Heart right ventricle (tissue), 16 donors: ENCODE results near the gene FCF1. TPM values are rescaled to one million over a fixed set of nuclear protein-coding genes. Genes with fewer than 3 reads are reported as not detected.
A peak's percentile ranks its signal among the peaks of the same experiment; 100 is the strongest.

Experiments
- ATAC-seq, 8 donors: fragments of 200-7000 bp; cut with Tn5 transposase; one replicate each; pipeline ENCODE4 v1.9.1; 2020; ENCODE audit warnings: mild to moderate bottlenecking in 8 of 8, moderate library complexity in 8 of 8, moderate number of reproducible peaks in 1 of 8
- DNase-seq, 2 donors: peaks; one replicate each; pipeline ENCODE4 v3.0.0-alpha.2; 2020
- H3K27ac ChIP-seq, 10 donors: fragments of 200-600 bp; sonication (generic) in 2 of 10; one replicate each; pipeline versions ENCODE4 v1.5.0 to v1.8.0; 2020 to 2022; ENCODE audit warnings: mild to moderate bottlenecking in 3 of 10
- H3K27me3 ChIP-seq, 7 donors: fragments of 200-600 bp; one replicate each; pipeline ENCODE4 v1.8.0; 2021 to 2022; ENCODE audit warnings: mild to moderate bottlenecking in 2 of 7
- H3K36me3 ChIP-seq, 9 donors: fragments of 200-600 bp; sonication (generic) in 1 of 9; one replicate each; pipeline versions ENCODE4 v1.5.0 to v1.8.0; 2020 to 2022; ENCODE audit warnings: mild to moderate bottlenecking in 2 of 9
- H3K4me1 ChIP-seq, 9 donors: fragments of 200-600 bp; sonication (generic) in 1 of 9; one replicate each; pipeline versions ENCODE4 v1.5.0 to v1.8.0; 2020 to 2022; ENCODE audit warnings: mild to moderate bottlenecking in 4 of 9
- H3K4me3 ChIP-seq, 10 donors: fragments of 200-600 bp; sonication (generic) in 2 of 10; one replicate each; pipeline versions ENCODE4 v1.5.0 to v1.8.0; 2020 to 2022; ENCODE audit warnings: mild to moderate bottlenecking in 7 of 10, moderate library complexity in 2 of 10
- H3K9me3 ChIP-seq, 11 donors: fragments of 200-600 bp in 10 of 11; sonication (generic) in 2 of 11; one replicate each; pipeline versions ENCODE4 v1.5.0 to v1.8.0; 2013 to 2022; ENCODE audit warnings: mild to moderate bottlenecking in 2 of 11, control low read depth in 1 of 11, moderate library complexity in 1 of 11
- CTCF ChIP-seq, 9 donors: fragments of 200-600 bp; sonication (generic) in 2 of 9; IDR thresholded peaks; one replicate each; pipeline versions ENCODE4 v1.5.0 to v1.8.0; 2021 to 2022; ENCODE audit warnings: antibody characterized with exemption in 9 of 9, mild to moderate bottlenecking in 5 of 9, moderate library complexity in 1 of 9
- WGBS, 2 donors: extraction: QIAGEN DNeasy Blood & Tissue Kit; methylation state at CpG; one replicate each; pipeline ENCODE4 v1.1.7; 2013; ENCODE audit warnings: inconsistent platforms in 1 of 2; 5-methylcytosine and 5-hydroxymethylcytosine counted together
- intact Hi-C, 10 donors: fragments of 100-400 bp; cut with DNase I; formaldehyde crosslinking; loops; one replicate each; pipeline versions ENCODE4 v1.11.1 to v1.14.2; 2022
- polyA plus RNA-seq, 2 donors: library from polyadenylated mRNA; stranded (reverse); fragments of 200-250 nt; gene quantifications; one replicate each; pipeline ENCODE4 v1.2.3, GENCODE V29; 2013
- total RNA-seq, 10 donors: library from RNA; stranded (reverse); fragmentation: NEBNext Ultra II Directional in 3 of 10; extraction: Animal tissue kit (Norgen Biotek cat#: 25700) in 3 of 10; gene quantifications; one replicate each; pipeline versions ENCODE4 v1.2.1 to v1.2.4, GENCODE V29; 2021 to 2023
- donor health status: Arrhythmogenic right ventricular cardiomyopathy.
- donor health status: ischemic (EF 13 %, LVEDD 7.1; RV severe dilation, severe dysfunction).
- donor health status: healthy with polysubstance abuse.
- donor health status: DM: no; HTN: yes; CAD: no.
- donor health status: DM: no; HTN: no; CAD: no.
- donor health status: ischemic (EF 25% LVEDD 6.9; RV normal size, moderate dysfunction).
- donor health status: ischemic (EF 25% LVEDD 5.7; RV mildly dilated, moderate dysfunction).
- donor health status: healthy.
- donor health status: DM: yes; HTN: yes; CAD: no.
- donor health status: Ischemic cardiomyopathy.
- donor health status: ischemic (EF 35%, LVEDD 5.7; RV mildly dilated, moderate dysfunction).
- donor health status: nonischemic (EF 11% LVEDD 7.7; RV severe dilation, severe dysfunction).
- donor health status: DM: yes; HTN: yes; CAD: no.
- donor health status: PGD.
- donor health status: ischemic (EF 29% LVEDD 5.4; RV normal size, mild dysfunction).
- donor health status: nonischemic (EF 23%, LVEDD 6.1; RV moderate dilation, normal function).

The FCF1 gene
- total and polyA plus RNA-seq, 12 donors, result 3.4 to 45.5 (median 34.3) TPM

DNA sequence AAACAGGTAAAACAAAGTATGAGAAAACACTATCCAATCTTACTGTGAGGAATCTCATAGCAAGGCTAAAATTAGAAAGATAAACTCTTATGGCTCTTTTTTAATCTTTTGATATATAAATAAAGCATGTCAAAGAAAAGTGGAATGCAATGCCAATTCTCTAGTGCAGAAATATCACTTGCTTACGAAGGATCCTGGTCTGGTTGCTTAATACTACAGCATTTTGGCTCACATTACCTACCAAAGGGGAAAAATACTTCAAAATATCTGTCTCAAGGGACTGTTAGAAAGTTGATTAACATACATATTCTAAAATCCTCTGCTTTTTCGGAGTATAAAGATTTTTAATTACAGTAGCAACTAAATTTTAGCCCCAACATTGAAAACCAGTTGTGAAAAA, 21.5 kb upstream of the FCF1 start:
- DNase-seq (no peak), ATAC-seq (peak in 1 of 8 donors; percentile 29)
- H3K4me3 ChIP-seq, result no peak overlapping the region
- peak overlapping the region in 8 of 10 donors; percentile 3 to 50 (median 32) for H3K27ac ChIP-seq
- intact Hi-C loops, result no loop called here
- H3K36me3 ChIP-seq, result peaks cover 0 to 57% (median 9%) of the 10 kb centered on the region in 9 donors
- 63 to 65% methylated on average over 2 of the region's 2 CpGs for WGBS, 2 donors
- peaks cover 2 to 39% (median 16%) of the 10 kb centered on the region in 9 donors for H3K4me1 ChIP-seq
- no peak for TF ChIP-seq CTCF (IDR thresholded peaks at IDR 0.05)
- no peaks in the 10 kb centered on the region for H3K9me3 ChIP-seq
- H3K27me3 ChIP-seq, result no peaks in the 10 kb centered on the region

DNA sequence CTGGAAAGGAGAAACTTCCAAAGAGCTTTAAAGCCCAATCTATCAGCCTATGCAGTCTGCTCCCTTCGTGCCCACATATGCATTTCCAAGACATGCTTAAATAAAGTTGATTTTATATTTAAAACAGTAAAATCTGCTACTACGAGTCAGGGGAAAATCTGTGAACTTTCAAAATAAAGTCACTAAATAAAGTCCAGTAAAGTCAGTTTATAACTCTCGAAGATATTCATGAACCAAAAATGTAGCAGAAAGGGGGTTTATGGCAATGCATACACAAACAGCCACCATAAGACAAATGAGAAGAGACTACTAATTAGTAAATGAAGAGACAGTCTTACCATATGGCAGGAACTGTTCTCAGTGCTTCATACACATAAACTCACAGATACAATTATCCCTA, 19.8 kb upstream of the FCF1 start:
- Histone ChIP-seq H3K4me1 (peaks cover 2 to 31% (median 19%) of the 10 kb centered on the region in 9 donors), H3K4me3 (no peak overlapping the region), H3K27me3 (no peaks in the 10 kb centered on the region), H3K36me3 (peaks cover 0 to 50% (median 9%) of the 10 kb centered on the region in 9 donors), H3K27ac (peak overlapping the region in 1 of 10 donors; percentile 15), H3K9me3 (no peaks in the 10 kb centered on the region)
- DNase-seq (no peak), ATAC-seq (no peak)
- no peak for TF ChIP-seq CTCF (IDR thresholded peaks at IDR 0.05)
- intact Hi-C loops, result no loop called here
- WGBS, 2 donors, result 96 to 98% methylated on average over 3 of the region's 3 CpGs

GRCh38 chr14:74695406-74695805, 17.5 kb upstream of the FCF1 start:
- Histone ChIP-seq H3K4me3 (no peak overlapping the region), H3K9me3 (no peaks in the 10 kb centered on the region), H3K36me3 (peaks cover 0 to 36% (median 0%) of the 10 kb centered on the region in 9 donors), H3K27me3 (no peaks in the 10 kb centered on the region), H3K4me1 (peaks cover 2 to 35% (median 19%) of the 10 kb centered on the region in 9 donors), H3K27ac (no peak overlapping the region)
- WGBS, 2 donors, result 89 to 94% methylated on average over 4 of the region's 4 CpGs
- no peak for TF ChIP-seq CTCF (IDR thresholded peaks at IDR 0.05)
- DNase-seq (no peak), ATAC-seq (peak in 1 of 8 donors; percentile 12)
- intact Hi-C loops, result no loop called here

DNA sequence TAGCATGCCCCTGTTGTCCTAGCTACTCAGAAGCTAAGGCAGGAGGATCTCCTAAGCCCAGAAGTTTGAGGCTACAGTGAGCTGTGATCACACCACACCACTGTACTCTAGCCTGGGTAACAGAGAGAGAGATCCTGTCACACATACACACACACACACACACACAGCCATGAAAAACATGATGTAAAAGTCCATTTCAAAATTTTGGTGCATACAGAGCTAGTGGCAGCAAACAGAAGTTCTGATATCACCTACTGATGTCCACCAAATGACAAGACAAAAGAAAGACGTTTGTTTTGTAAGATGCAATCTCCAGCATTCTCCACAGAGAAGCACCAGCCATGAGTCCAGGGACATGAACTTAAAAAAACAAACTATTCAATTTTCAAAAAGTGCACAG, 15.9 kb upstream of the FCF1 start:
- intact Hi-C loops, result no loop called here
- DNase-seq (no peak), ATAC-seq (no peak)
- Histone ChIP-seq H3K36me3 (peaks cover 0 to 20% (median 0%) of the 10 kb centered on the region in 9 donors), H3K4me3 (no peak overlapping the region), H3K9me3 (peaks cover 0 to under 1% (median 0%) of the 10 kb centered on the region in 11 donors), H3K27ac (no peak overlapping the region), H3K27me3 (no peaks in the 10 kb centered on the region), H3K4me1 (peaks cover 0 to 28% (median 5%) of the 10 kb centered on the region in 9 donors)
- TF ChIP-seq CTCF (IDR thresholded peaks at IDR 0.05), result no peak
- 73 to 83% methylated on average over 1 of the region's 1 CpG for WGBS, 2 donors
